Measurements from ENCODE around the gene PPARA. TPM values are rescaled to one million over a fixed set of nuclear protein-coding genes. Genes with fewer than 3 reads are reported as not detected.
A peak's percentile ranks its signal among the peaks of the same experiment; 100 is the strongest.

Gene PPARA
- total and polyA plus RNA-seq, 7 donors = 11.0 to 55.8 (median 37.3) TPM

GRCh38 chr22:46237453-46238124 lies 87.3 kb downstream of the PPARA start:
- intact Hi-C loops (cut with DNase I) = no loop called here
- Histone ChIP-seq H3K27ac (peak overlapping the region; percentile 30), H3K4me3 (no peak overlapping the region), H3K4me1 (peaks cover 31% of the 10 kb centered on the region), H3K9me3 (no peaks in the 10 kb centered on the region), H3K36me3 (ENCODE audit: insufficient read depth in 1 of 2, low read depth in 1 of 2) (peaks cover 0 to 41% of the 10 kb centered on the region in 2 donors), H3K27me3 (ENCODE audit: insufficient read depth in 3 of 3, low read length in 2 of 3) (no peaks in the 10 kb centered on the region)
- WGBS, 3 donors = 26 to 51% (median 36%) methylated on average over 12 of the region's 12 CpGs
- ATAC-seq (no peak), DNase-seq (no peak)
- no peak for TF ChIP-seq CTCF (IDR thresholded peaks at IDR 0.05)

- H3K27me3 ChIP-seq (ENCODE audit: insufficient read depth in 3 of 3, low read length in 2 of 3) = no peaks in the 10 kb centered on the region
- H3K9me3 ChIP-seq = no peaks in the 10 kb centered on the region
- intact Hi-C loops (cut with DNase I) = no loop called here
- H3K27ac ChIP-seq = peak overlapping the region; percentile 30
- DNase-seq (peak in 1 of 2 donors; percentile 50), ATAC-seq (peak; percentile 50 to 64 (median 61))
- peaks cover 0 to 50% of the 10 kb centered on the region in 2 donors for H3K36me3 ChIP-seq (ENCODE audit: insufficient read depth in 1 of 2, low read depth in 1 of 2)
- peaks cover 27% of the 10 kb centered on the region for H3K4me1 ChIP-seq
- no peak for TF ChIP-seq CTCF (IDR thresholded peaks at IDR 0.05)
- 52 to 58% (median 53%) methylated on average over 16 of the region's 16 CpGs for WGBS, 3 donors
- no peak overlapping the region for H3K4me3 ChIP-seq
Observed at GRCh38 chr22:46238541-46238940, 88.2 kb downstream of the PPARA start.

- Histone ChIP-seq H3K27ac (peak overlapping the region; percentile 36), H3K4me1 (peaks cover 23% of the 10 kb centered on the region), H3K27me3 (ENCODE audit: insufficient read depth in 3 of 3, low read length in 2 of 3) (no peaks in the 10 kb centered on the region), H3K9me3 (no peaks in the 10 kb centered on the region), H3K4me3 (no peak overlapping the region), H3K36me3 (ENCODE audit: insufficient read depth in 1 of 2, low read depth in 1 of 2) (peaks cover 0 to 58% of the 10 kb centered on the region in 2 donors)
- no peak for TF ChIP-seq CTCF (IDR thresholded peaks at IDR 0.05)
- intact Hi-C loops (cut with DNase I) = no loop called here
- DNase-seq = no peak
- peak; percentile 36 to 71 (median 65) for ATAC-seq
- 84 to 89% (median 85%) methylated on average over 20 of the region's 20 CpGs for WGBS, 3 donors
Observed at GRCh38 chr22:46239261-46240048, 89.1 kb downstream of the PPARA start.

- DNase-seq (no peak), ATAC-seq (no peak)
- peaks cover 23% of the 10 kb centered on the region for H3K4me1 ChIP-seq
- no peak overlapping the region for H3K4me3 ChIP-seq
- 94 to 97% (median 96%) methylated on average over 2 of the region's 2 CpGs for WGBS, 3 donors
- peaks cover 0 to 60% of the 10 kb centered on the region in 2 donors for H3K36me3 ChIP-seq (ENCODE audit: insufficient read depth in 1 of 2, low read depth in 1 of 2)
- TF ChIP-seq CTCF (IDR thresholded peaks at IDR 0.05) = no peak
- H3K27ac ChIP-seq = peak overlapping the region; percentile 36
- intact Hi-C loops (cut with DNase I) = no loop called here
- no peaks in the 10 kb centered on the region for H3K27me3 ChIP-seq (ENCODE audit: insufficient read depth in 3 of 3, low read length in 2 of 3)
- no peaks in the 10 kb centered on the region for H3K9me3 ChIP-seq
Observed at GRCh38 chr22:46240073-46240472, 89.7 kb downstream of the PPARA start.

All from psoas muscle (tissue), 8 donors.